Fibroblast of lung (primary cell): Measurements from ENCODE around the gene GLYATL1B. TPM values are rescaled to one million over a fixed set of nuclear protein-coding genes. Genes with fewer than 3 reads are reported as not detected.
A peak's percentile ranks its signal among the peaks of the same experiment; 100 is the strongest.
"Not testable (repeated sequence)": the region's sequence is repeated elsewhere in the genome, so short reads cannot be mapped to it uniquely, and the experiment has no call there.

Source experiments
- DNase-seq, 2 donors: peaks; one replicate each; pipeline versions ENCODE4 v3.0.0 to v3.0.0-alpha.2; 2010; ENCODE audit warnings: low read depth in 2 of 2
- H2AFZ ChIP-seq: 2 replicates; pipeline ENCODE4 v1.5.1; 2012; ENCODE audit warnings: low read length, control low read depth, inconsistent platforms
- H3K27ac ChIP-seq: 2 replicates; pipeline ENCODE4 v1.5.1; 2011; ENCODE audit warnings: low read length, control low read depth; ENCODE audit not compliant: insufficient read depth
- H3K27me3 ChIP-seq: 2 replicates; pipeline ENCODE4 v1.5.1; 2011; ENCODE audit warnings: mild to moderate bottlenecking, low read length; ENCODE audit not compliant: control insufficient read depth, insufficient read depth
- H3K36me3 ChIP-seq: 2 replicates; pipeline ENCODE4 v1.5.1; 2011; ENCODE audit warnings: low read length; ENCODE audit not compliant: control insufficient read depth, insufficient read depth
- H3K4me1 ChIP-seq: 2 replicates; pipeline ENCODE4 v1.5.1; 2011; ENCODE audit warnings: low read length; ENCODE audit not compliant: control insufficient read depth, insufficient read depth; ENCODE audit errors: extremely low read depth
- H3K4me2 ChIP-seq: 2 replicates; pipeline ENCODE4 v1.5.1; 2011; ENCODE audit warnings: low read length, control low read depth; ENCODE audit not compliant: insufficient read depth; ENCODE audit errors: extremely low read depth
- H3K4me3 ChIP-seq, 4 experiments: fragments of 200-600 bp in 1 of 4; sonication (generic) in 1 of 4; replicated peaks in 1 of 4; 2 replicates each; pipeline ENCODE4 v1.5.1; 2011 to 2016; ENCODE audit warnings: low read length in 4 of 4, low read depth in 3 of 4, mild to moderate bottlenecking in 3 of 4, control low read depth in 2 of 4, inconsistent platforms in 1 of 4, mixed read lengths in 1 of 4; ENCODE audit not compliant: insufficient read depth in 1 of 4; ENCODE audit errors: control extremely low read depth in 1 of 4
- H3K79me2 ChIP-seq: 2 replicates; pipeline ENCODE4 v1.5.1; 2012; ENCODE audit warnings: mild to moderate bottlenecking, low read length, inconsistent platforms; ENCODE audit not compliant: control insufficient read depth, insufficient read depth
- H3K9ac ChIP-seq: 2 replicates; pipeline ENCODE4 v1.5.1; 2011; ENCODE audit warnings: mild to moderate bottlenecking, low read length, control low read depth; ENCODE audit not compliant: insufficient read depth
- H3K9me3 ChIP-seq: 2 replicates; pipeline ENCODE4 v1.5.1; 2012; ENCODE audit warnings: low read depth, low read length; ENCODE audit not compliant: control insufficient read depth, insufficient read depth
- H4K20me1 ChIP-seq: 2 replicates; pipeline ENCODE4 v1.5.1; 2011; ENCODE audit warnings: low read length; ENCODE audit not compliant: control insufficient read depth, insufficient read depth; ENCODE audit errors: extremely low read depth
- EZH2 ChIP-seq: IDR thresholded peaks from 2 replicates; pipeline ENCODE4 v1.5.1; 2012; ENCODE audit warnings: low read length, control low read depth, mild to moderate bottlenecking; ENCODE audit errors: missing control alignments
- polyA plus RNA-seq, 2 donors: library from polyadenylated mRNA; depleted of rRNA in 1 of 2; stranded (reverse) in 1 of 2; unstranded in 1 of 2; fragments of >200 nt; gene quantifications; 2 replicates each; pipeline ENCODE4 v1.2.1, GENCODE V29; 2011 to 2012; ENCODE audit warnings: missing spikeins in 1 of 2
- total RNA-seq: library from RNA; depleted of rRNA; stranded (reverse); fragments of >200 nt; gene quantifications from 2 replicates; pipeline ENCODE4 v1.2.1, GENCODE V29; 2014
- TF ChIP-seq, protein P1 (sequence below), 2 donors: IDR thresholded peaks in 1 of 2; conservative IDR thresholded peaks in 1 of 2; 1 replicate in 1 of 2; 2 replicates in 1 of 2; pipeline ENCODE4 v1.5.1; 2011 to 2012; ENCODE audit warnings: low read length in 2 of 2, control low read depth in 1 of 2, inconsistent platforms in 1 of 2, low read depth in 1 of 2, mild to moderate bottlenecking in 1 of 2

GLYATL1B gene
- total and polyA plus RNA-seq, 2 donors (not counting 1 experiment from before 2014, with no cell fraction given), result not detected

DNA sequence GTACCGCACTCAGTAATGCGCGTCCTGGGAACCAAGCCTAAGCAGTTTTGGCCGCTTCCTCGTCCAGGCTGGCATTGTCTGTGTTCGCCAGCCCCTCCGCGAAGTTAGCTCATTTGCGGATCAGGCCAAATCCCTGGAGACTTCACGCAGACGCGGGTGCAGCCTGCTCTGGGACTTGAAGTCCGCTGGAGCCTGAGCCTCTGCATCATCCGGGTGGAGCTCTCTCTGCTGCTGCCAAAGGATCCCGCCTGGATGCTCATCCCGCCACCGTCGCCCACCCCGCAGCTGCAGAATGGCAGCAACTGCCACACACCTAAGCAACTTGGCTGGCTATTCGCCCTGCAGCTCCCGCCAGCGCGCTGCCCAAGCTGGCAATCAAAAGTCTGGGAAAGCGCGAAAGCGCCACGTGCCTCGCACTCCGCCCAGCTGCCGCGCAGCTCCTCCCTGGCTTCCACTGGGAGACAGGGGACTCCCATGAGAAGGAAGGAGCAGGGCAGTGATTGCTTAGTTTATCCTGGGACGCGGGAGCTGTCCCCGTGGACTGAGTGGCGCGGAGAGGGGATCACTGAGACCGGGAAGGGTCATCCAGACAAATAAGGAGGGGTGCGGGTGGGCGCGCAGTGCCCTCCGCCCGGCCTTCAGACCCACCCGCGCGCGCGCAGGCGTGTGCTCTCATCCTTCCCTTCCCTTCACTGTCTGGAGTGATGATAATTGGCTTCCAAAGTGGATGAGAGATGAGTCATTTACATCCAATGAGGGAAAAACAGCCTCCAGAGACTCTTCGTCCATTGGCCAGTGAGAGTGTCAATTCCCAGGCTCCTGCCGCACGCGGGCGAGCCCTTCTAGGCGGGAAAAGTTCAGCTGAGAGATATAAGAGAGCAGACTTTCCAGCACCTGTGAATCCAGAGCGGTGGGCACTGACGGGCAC lies 23.2 kb upstream of the GLYATL1B start:
- peak in 1 of 2 donors; percentile 1 for DNase-seq
- Histone ChIP-seq H2AFZ (no peak overlapping the region), H3K9me3 (no peaks in the 10 kb centered on the region), H3K9ac (no peak overlapping the region), H3K27me3 (peaks cover 11% of the 10 kb centered on the region), H3K4me1 (no peaks in the 10 kb centered on the region), H3K79me2 (no peaks in the 10 kb centered on the region), H3K36me3 (no peaks in the 10 kb centered on the region), H3K27ac (no peak overlapping the region), H4K20me1 (no peaks in the 10 kb centered on the region), H3K4me3 (no peak overlapping the region), H3K4me2 (no peak overlapping the region)
- TF ChIP-seq, protein P1, sequence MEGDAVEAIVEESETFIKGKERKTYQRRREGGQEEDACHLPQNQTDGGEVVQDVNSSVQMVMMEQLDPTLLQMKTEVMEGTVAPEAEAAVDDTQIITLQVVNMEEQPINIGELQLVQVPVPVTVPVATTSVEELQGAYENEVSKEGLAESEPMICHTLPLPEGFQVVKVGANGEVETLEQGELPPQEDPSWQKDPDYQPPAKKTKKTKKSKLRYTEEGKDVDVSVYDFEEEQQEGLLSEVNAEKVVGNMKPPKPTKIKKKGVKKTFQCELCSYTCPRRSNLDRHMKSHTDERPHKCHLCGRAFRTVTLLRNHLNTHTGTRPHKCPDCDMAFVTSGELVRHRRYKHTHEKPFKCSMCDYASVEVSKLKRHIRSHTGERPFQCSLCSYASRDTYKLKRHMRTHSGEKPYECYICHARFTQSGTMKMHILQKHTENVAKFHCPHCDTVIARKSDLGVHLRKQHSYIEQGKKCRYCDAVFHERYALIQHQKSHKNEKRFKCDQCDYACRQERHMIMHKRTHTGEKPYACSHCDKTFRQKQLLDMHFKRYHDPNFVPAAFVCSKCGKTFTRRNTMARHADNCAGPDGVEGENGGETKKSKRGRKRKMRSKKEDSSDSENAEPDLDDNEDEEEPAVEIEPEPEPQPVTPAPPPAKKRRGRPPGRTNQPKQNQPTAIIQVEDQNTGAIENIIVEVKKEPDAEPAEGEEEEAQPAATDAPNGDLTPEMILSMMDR (conservative IDR thresholded peaks at IDR 0.05 in 1 of 2, IDR thresholded peaks at IDR 0.05 in 1 of 2; ENCODE audit: low read depth in 1 of 2, low read length in 2 of 2), result no peak
- TF ChIP-seq EZH2, result no peak

DNA sequence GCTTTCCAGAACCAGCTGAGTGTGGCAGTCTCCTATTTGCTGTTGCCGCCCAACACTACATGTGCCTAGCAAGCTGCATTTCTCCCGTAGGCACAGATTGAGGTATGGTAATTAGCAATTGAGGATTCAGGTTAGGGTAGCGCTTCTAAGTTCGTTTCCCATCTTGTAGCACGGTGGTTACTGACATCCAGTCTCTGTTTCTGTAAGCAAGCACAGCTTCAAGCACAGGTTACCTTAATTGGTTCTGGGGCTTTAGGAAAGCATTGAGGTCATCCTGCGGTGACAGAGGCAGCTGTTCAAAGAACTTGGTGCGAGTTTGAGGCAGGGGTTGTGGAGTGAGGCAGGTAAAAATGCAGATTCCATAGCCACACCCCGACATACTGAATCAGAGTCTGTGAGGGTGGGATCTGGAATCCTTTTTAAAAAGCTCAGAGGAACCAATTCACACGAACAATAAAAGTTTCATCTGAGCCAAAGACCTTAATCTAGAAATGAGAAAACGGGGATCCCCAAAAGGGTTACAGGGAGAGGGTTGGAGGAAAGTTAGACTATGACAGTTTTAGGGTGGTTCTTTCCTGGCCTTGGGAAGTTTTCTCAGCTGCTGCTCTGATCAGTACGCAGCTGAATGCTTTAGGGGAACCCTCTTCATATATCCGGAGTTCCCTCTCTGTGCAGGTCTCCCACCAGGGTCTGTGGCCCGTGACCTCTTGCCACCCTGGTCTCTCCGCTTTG lies 21.9 kb upstream of the GLYATL1B start:
- DNase-seq, H3K4me1 ChIP-seq, H3K79me2 ChIP-seq, H4K20me1 ChIP-seq, H2AFZ ChIP-seq, H3K36me3 ChIP-seq, H3K4me3 ChIP-seq, H3K9me3 ChIP-seq, H3K9ac ChIP-seq, H3K4me2 ChIP-seq, H3K27ac ChIP-seq: not testable (repeated sequence)
- H3K27me3 ChIP-seq, result peaks cover 11% of the 10 kb centered on the region

DNA sequence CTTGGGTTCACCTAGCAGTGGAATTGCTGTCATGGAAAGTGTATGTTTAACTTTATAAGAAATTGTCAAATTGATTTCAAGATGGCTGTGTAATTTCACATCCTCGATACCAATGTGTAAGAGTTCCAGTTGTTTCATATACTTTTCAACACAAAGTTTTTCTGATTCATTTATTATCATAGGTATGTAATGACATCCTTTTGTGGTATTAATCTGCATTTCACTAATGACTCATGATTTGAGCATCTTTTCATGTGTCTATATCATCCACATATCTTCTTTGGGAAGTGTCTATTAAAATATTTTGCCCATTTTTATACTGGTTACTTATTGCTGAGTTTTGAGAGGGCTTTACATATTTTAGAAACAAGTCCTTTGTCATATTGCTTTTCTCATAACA lies 17.0 kb upstream of the GLYATL1B start:
- DNase-seq, result no peak
- Histone ChIP-seq H3K4me2 (no peak overlapping the region), H3K79me2 (no peaks in the 10 kb centered on the region), H3K27ac (no peak overlapping the region), H2AFZ (no peak overlapping the region), H3K4me3 (no peak overlapping the region), H4K20me1 (no peaks in the 10 kb centered on the region), H3K9ac (no peak overlapping the region), H3K9me3 (no peaks in the 10 kb centered on the region), H3K4me1 (no peaks in the 10 kb centered on the region), H3K27me3 (peaks cover 4% of the 10 kb centered on the region), H3K36me3 (no peaks in the 10 kb centered on the region)
- no peak for TF ChIP-seq EZH2
- TF ChIP-seq, protein P1 (conservative IDR thresholded peaks at IDR 0.05 in 1 of 2, IDR thresholded peaks at IDR 0.05 in 1 of 2; ENCODE audit: low read depth in 1 of 2, low read length in 2 of 2), result no peak
